ENCODE measurements around the gene LCA5.

- TF ChIP-seq CTCF (IDR thresholded peaks at IDR 0.05) (no peak), POLR2A (IDR thresholded peaks at IDR 0.05) (no peak)
Observed at GRCh38 chr6:79461205-79461604, 76.0 kb downstream of the LCA5 start.

Data from heart left ventricle (tissue), 13 donors.